NCI-H128 (cell line): ENCODE results near the gene TBXAS1.
"Not testable (repeated sequence)": the region's sequence is repeated elsewhere in the genome, so short reads cannot be mapped to it uniquely, and the experiment has no call there.

ENCODE experiments used
- DNase-seq: peaks from one replicate; lab custom pipeline; 2025; ENCODE audit not compliant: unreplicated experiment; lab: John Stamatoyannopoulos, UW

TBXAS1 gene

GRCh38 chr7:139825666-139826290 is 3.3 kb upstream of the TBXAS1 start:
- DNase-seq = no peak

GRCh38 chr7:139827042-139827441 is 2.0 kb upstream of the TBXAS1 start:
- DNase-seq = no peak

GRCh38 chr7:139828446-139828845 is 618 bp upstream of the TBXAS1 start:
- no peak for DNase-seq

- no peak for DNase-seq
Observed at GRCh38 chr7:139829775-139830117, 682 bp downstream of the TBXAS1 start.

- DNase-seq = no peak
Observed at GRCh38 chr7:139830292-139830691, 1.2 kb downstream of the TBXAS1 start.

- no peak for DNase-seq
Observed at GRCh38 chr7:139830782-139831501, 1.9 kb downstream of the TBXAS1 start.

- DNase-seq = not testable (repeated sequence)
Observed at GRCh38 chr7:139835848-139836247, 6.8 kb downstream of the TBXAS1 start.

GRCh38 chr7:139837291-139837690 is 8.2 kb downstream of the TBXAS1 start:
- not testable (repeated sequence) for DNase-seq

- DNase-seq = no peak
Observed at GRCh38 chr7:139838276-139838675, 9.2 kb downstream of the TBXAS1 start.

- DNase-seq = no peak
Observed at GRCh38 chr7:139838876-139839275, 9.8 kb downstream of the TBXAS1 start.

- DNase-seq = no peak
Observed at GRCh38 chr7:139840776-139841175, 11.7 kb downstream of the TBXAS1 start.

- no peak for DNase-seq
Observed at GRCh38 chr7:139842401-139843210, 13.5 kb downstream of the TBXAS1 start.

- DNase-seq = not testable (repeated sequence)
Observed at GRCh38 chr7:139843211-139843537, 14.1 kb downstream of the TBXAS1 start.

GRCh38 chr7:139844779-139845442 is 15.8 kb downstream of the TBXAS1 start:
- DNase-seq = no peak

GRCh38 chr7:139845443-139845805 is 16.4 kb downstream of the TBXAS1 start:
- DNase-seq = no peak

GRCh38 chr7:139846297-139846696 is 17.2 kb downstream of the TBXAS1 start:
- no peak for DNase-seq

- DNase-seq = no peak
Observed at GRCh38 chr7:139848274-139848673, 19.2 kb downstream of the TBXAS1 start.

GRCh38 chr7:139850906-139851305 is 21.8 kb downstream of the TBXAS1 start:
- DNase-seq = no peak

- no peak for DNase-seq
Observed at GRCh38 chr7:139851770-139852481, 22.9 kb downstream of the TBXAS1 start.

GRCh38 chr7:139852482-139852845 is 23.4 kb downstream of the TBXAS1 start:
- no peak for DNase-seq

- no peak for DNase-seq
Observed at GRCh38 chr7:139853506-139854123, 24.6 kb downstream of the TBXAS1 start.
